ENCODE data around the gene ARMC2.
A peak's percentile ranks its signal among the peaks of the same experiment; 100 is the strongest.
"Not testable (repeated sequence)": the region's sequence is repeated elsewhere in the genome, so short reads cannot be mapped to it uniquely, and the experiment has no call there.

The ARMC2 gene

DNA sequence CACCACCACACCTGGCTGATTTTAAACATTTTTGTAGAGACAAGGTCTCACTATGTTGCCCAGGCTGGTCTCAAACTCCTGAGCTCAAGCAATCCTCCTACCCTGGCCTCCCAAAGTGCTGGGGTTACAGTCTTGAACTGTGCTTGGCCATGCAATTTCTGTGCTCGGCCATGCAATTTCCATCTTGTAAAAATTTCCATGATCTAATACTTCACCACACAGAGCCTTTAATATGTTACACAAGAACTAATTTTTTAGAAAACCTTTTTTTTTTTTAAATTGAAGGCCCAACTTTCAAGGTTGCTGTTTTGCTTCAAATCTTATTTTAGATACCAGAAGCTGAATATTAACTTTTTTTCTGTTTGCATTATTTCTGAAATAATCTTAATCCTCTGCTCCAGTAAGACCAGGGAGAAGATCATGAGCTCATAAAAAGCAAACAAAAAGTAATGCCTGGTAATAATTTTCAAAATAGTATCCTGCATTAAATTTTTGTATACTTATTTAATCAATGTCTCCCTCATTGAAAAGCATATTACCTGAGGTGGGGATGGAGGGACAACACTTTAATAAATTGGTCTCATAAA, 38.1 kb upstream of the ARMC2 start:
- H3K4me3 ChIP-seq, result no peak overlapping the region
- no peak for DNase-seq (ENCODE audit: low spot score)
- H3K27ac ChIP-seq, result no peak overlapping the region
- TF ChIP-seq, protein P1, sequence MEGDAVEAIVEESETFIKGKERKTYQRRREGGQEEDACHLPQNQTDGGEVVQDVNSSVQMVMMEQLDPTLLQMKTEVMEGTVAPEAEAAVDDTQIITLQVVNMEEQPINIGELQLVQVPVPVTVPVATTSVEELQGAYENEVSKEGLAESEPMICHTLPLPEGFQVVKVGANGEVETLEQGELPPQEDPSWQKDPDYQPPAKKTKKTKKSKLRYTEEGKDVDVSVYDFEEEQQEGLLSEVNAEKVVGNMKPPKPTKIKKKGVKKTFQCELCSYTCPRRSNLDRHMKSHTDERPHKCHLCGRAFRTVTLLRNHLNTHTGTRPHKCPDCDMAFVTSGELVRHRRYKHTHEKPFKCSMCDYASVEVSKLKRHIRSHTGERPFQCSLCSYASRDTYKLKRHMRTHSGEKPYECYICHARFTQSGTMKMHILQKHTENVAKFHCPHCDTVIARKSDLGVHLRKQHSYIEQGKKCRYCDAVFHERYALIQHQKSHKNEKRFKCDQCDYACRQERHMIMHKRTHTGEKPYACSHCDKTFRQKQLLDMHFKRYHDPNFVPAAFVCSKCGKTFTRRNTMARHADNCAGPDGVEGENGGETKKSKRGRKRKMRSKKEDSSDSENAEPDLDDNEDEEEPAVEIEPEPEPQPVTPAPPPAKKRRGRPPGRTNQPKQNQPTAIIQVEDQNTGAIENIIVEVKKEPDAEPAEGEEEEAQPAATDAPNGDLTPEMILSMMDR (IDR thresholded peaks at IDR 0.05), result no peak

DNA sequence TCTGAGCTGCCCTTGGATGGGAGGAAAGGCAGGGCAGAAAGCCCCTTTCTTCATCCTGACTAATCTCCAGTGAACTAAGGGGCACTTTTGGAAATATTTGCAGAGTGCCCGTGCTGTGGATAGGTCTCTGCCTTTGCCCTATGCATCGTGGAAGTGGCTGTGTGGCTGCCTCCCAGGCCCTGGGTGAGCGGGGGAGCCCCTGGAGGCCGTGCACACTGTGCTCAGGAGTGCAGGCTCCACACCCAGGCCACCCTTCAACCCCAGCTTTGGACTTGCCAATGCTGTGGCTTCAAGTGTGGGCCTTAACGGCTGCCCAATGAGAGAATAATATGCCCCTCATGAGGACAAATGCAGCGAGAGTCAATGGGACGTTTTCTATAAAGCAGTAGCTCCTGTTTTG, 36.7 kb upstream of the ARMC2 start:
- H3K4me3 ChIP-seq, result no peak overlapping the region
- TF ChIP-seq, protein P1 (IDR thresholded peaks at IDR 0.05), result no peak
- no peak overlapping the region for H3K27ac ChIP-seq
- DNase-seq (ENCODE audit: low spot score), result no peak

- not testable (repeated sequence) for H3K4me3 ChIP-seq; DNase-seq (ENCODE audit: low spot score); H3K27ac ChIP-seq
Observed at GRCh38 chr6:108813218-108813617, 35.0 kb upstream of the ARMC2 start.

GRCh38 chr6:108817276-108817675, 30.9 kb upstream of the ARMC2 start:
- H3K27ac ChIP-seq; H3K4me3 ChIP-seq; DNase-seq (ENCODE audit: low spot score): not testable (repeated sequence)

DNA sequence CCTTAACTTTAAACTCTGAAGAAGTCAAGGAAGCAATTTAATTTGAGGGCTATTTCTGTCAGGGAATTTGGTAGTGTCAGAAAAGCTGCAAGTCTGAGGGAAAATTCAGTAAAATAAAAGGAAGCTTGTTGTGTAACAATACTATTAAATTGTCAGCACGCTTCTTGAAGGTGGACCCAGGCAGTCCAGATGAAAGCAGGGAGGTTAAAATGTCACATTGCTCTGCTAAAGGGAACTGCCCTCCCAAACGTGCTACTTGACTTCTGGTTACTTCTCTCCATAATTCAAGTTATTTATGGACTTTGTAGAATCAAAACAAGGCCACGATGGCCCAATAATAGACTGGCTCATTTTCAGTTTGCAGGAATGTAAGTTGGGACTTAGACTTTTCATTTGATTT, 28.2 kb upstream of the ARMC2 start:
- DNase-seq (ENCODE audit: low spot score), result no peak
- Histone ChIP-seq H3K27ac (peak overlapping the region in 1 of 2 donors; percentile 33), H3K4me3 (no peak overlapping the region)
- TF ChIP-seq, protein P1 (IDR thresholded peaks at IDR 0.05), result no peak

DNA sequence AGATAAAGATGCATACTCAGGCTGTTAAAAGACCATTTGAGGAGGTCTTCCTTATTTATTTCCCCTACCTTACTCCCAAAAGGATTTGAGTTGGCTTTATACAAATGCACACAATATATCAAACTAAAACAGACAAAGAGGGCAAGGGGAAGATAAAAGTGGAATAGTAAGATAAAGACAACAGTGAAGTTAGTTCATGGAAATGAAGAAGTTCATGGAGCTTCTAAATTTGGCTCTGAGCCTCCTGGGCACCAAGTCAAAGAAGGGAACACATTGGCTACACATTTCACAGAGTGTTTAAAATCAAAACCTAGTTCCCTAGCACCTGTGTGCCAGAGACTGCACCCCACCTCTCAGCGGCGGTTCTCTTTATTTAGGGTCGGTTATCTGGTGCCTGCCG, 25.8 kb upstream of the ARMC2 start:
- no peak overlapping the region for H3K4me3 ChIP-seq
- TF ChIP-seq, protein P1 (IDR thresholded peaks at IDR 0.05), result no peak
- DNase-seq (ENCODE audit: low spot score), result no peak

DNA sequence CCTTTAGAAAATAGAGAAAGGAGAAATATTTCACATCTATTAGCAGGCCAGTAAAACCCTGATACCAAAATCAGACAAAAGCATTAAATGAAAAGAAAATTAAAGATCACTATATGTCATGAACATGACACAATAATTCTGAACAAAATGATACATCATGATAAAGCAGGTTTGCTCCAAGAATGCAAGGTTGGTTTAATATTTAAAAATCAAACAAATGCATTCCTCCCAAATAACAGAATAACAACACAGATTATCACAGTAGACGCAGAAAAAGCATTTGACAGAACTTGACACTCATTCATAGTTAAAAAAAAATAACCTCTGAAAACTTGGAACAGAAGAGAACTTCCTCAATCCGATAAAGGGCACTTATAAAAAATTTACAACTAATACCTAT, 22.9 kb upstream of the ARMC2 start:
- DNase-seq (ENCODE audit: low spot score), result no peak
- Histone ChIP-seq H3K27ac (no peak overlapping the region), H3K4me3 (no peak overlapping the region)
- TF ChIP-seq, protein P1 (IDR thresholded peaks at IDR 0.05), result no peak

More for the DNA sequence above, 25.8 kb upstream of the ARMC2 start:
- H3K27ac ChIP-seq, result no peak overlapping the region

DNA sequence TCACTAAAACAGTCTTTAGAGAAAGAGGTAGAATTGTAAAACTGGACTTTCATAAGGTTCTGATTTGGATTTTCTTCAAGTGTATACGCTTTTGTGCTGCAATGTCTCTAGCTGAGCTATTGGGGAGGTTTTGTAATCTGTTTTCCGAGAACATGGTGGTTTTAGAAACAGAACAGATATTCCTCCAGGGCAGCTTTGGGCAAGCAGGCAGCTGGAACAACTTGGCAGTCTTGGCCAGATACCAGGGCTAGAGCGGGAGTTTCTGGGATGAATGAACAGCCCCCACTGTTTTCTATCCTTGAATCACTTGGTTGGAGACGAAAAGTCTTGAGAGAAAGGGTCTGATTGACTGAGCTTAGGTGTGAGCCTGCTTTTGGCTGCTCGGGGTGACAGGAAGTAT, 17.1 kb upstream of the ARMC2 start:
- no peak for DNase-seq (ENCODE audit: low spot score)
- TF ChIP-seq, protein P1 (IDR thresholded peaks at IDR 0.05), result no peak
- Histone ChIP-seq H3K4me3 (no peak overlapping the region), H3K27ac (peak overlapping the region; percentile 43 to 67)

Measured in coronary artery (tissue), 2 donors.